Caco-2 (cell line): ENCODE measurements around the gene CEP350. TPM values are rescaled to one million over a fixed set of nuclear protein-coding genes. Genes with fewer than 3 reads are reported as not detected.
"Not testable (repeated sequence)": the region's sequence is repeated elsewhere in the genome, so short reads cannot be mapped to it uniquely, and the experiment has no call there.

ENCODE experiments used
- BruUV-seq: library from RNA; stranded (reverse); fragments of 400-500 nt; replicated peaks from 2 replicates; lab custom pipeline; 2021; lab: Mats Ljungman, UMichigan
- CTCF ChIA-PET: fragments of 300-600 bp; sonication (Branson Sonifier 250); formaldehyde crosslinking; loops from one replicate; lab custom pipeline; 2022; ENCODE audit warnings: antibody characterized with exemption; lab: Charles Lee
- POLR2A ChIA-PET: fragments of 300-600 bp; sonication (Branson Sonifier 250); formaldehyde crosslinking; loops from one replicate; lab custom pipeline; 2022; ENCODE audit warnings: antibody characterized with exemption; lab: Charles Lee
- DNase-seq, 2 experiments: peaks; one replicate each; pipeline versions ENCODE4 v3.0.0 to v3.0.0-alpha.2; 2020 to 2022
- H3K27me3 ChIP-seq: replicated peaks from 2 replicates; pipeline ENCODE4 v1.6.0; 2011; ENCODE audit warnings: low read length; ENCODE audit not compliant: control insufficient read depth, insufficient read depth
- H3K36me3 ChIP-seq: 2 replicates; pipeline ENCODE4 v1.5.1; 2011; ENCODE audit warnings: low read length; ENCODE audit not compliant: control insufficient read depth, insufficient read depth
- H3K4me1 ChIP-seq: fragments of 250-450 bp; sonication (Bioruptor Pico); 2 replicates; pipeline ENCODE4 v1.5.1; 2020; ENCODE audit warnings: mild to moderate bottlenecking
- H3K4me3 ChIP-seq: 2 replicates; pipeline ENCODE4 v1.5.1; 2011; ENCODE audit warnings: low read depth, mild to moderate bottlenecking, control low read depth, low read length
- H3K9me3 ChIP-seq: fragments of 250-450 bp; sonication (Bioruptor Pico); 2 replicates; pipeline ENCODE4 v1.5.1; 2020; ENCODE audit warnings: mild to moderate bottlenecking, moderate library complexity
- H3K27ac Mint-ChIP-seq: one replicate; pipeline ENCODE4 v1.8.0; 2022; ENCODE audit warnings: mixed read lengths; ENCODE audit not compliant: unreplicated experiment
- H3K27me3 Mint-ChIP-seq: one replicate; pipeline ENCODE4 v1.8.0; 2022; ENCODE audit warnings: mixed read lengths; ENCODE audit not compliant: insufficient read depth, unreplicated experiment
- H3K36me3 Mint-ChIP-seq: one replicate; pipeline ENCODE4 v1.8.0; 2022; ENCODE audit warnings: mild to moderate bottlenecking, mixed read lengths; ENCODE audit not compliant: insufficient read depth, unreplicated experiment
- H3K4me1 Mint-ChIP-seq: one replicate; pipeline ENCODE4 v1.8.0; 2022; ENCODE audit warnings: low read depth, mixed read lengths; ENCODE audit not compliant: unreplicated experiment
- H3K4me3 Mint-ChIP-seq: one replicate; pipeline ENCODE4 v1.8.0; 2022; ENCODE audit warnings: mild to moderate bottlenecking, moderate library complexity, mixed read lengths; ENCODE audit not compliant: unreplicated experiment
- H3K9me3 Mint-ChIP-seq: one replicate; pipeline ENCODE4 v1.8.0; 2022; ENCODE audit warnings: mixed read lengths; ENCODE audit not compliant: unreplicated experiment
- intact Hi-C: fragments of 100-400 bp; cut with micrococcal nuclease; formaldehyde crosslinking; loops from one replicate; pipeline ENCODE4 v1.10.0; 2022; ENCODE audit not compliant: unreplicated experiment
- total RNA-seq: library from RNA; stranded (reverse); gene quantifications from 2 replicates; pipeline ENCODE4 v1.2.3, GENCODE V29; 2022
- TF ChIP-seq, protein P1 (sequence below), 2 experiments: fragments of 200-600 bp in 1 of 2; IDR thresholded peaks; 1 replicate in 1 of 2; 2 replicates in 1 of 2; pipeline versions ENCODE4 v1.5.1 to v1.8.0; 2011 to 2022; ENCODE audit warnings: antibody characterized with exemption in 1 of 2, control low read depth in 1 of 2, inconsistent platforms in 1 of 2, low read depth in 1 of 2, low read length in 1 of 2, mild to moderate bottlenecking in 1 of 2, moderate library complexity in 1 of 2; ENCODE audit not compliant: insufficient read depth in 1 of 2, severe bottlenecking in 1 of 2, unreplicated experiment in 1 of 2

Gene CEP350
- total RNA-seq, 1 experiment from 2014 or later = 43.5 TPM

DNA sequence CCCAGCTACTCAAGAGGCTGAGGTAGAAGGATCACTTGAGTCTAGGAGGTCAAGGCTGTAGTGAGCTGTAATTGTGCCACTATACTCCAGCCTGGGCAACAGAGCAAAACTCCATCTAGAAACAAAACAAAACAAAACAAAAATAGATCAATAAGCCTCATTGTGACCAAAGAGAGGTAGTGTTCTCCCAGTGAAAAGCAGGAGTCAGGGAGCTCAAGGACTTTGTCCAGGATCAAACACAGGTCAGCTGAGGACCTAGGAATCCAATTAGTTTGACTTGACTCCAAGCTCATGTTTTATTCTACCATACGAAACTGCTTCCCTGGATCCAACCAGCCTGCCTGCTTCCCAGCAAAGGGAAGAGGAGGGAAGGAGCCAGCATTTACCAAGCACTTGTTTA, 178.6 kb downstream of the CEP350 start:
- Histone ChIP-seq H3K4me1 (no peaks in the 10 kb centered on the region), H3K9me3 (0 out of 2 replicates have a peak, but pooled peaks cover 7% of the 10 kb centered on the region), H3K36me3 (no peaks in the 10 kb centered on the region), H3K27me3 (no peaks in the 10 kb centered on the region), H3K4me3 (no peak overlapping the region)
- H3K4me3 Mint-ChIP-seq = no peak overlapping the region
- TF ChIP-seq, protein P1, sequence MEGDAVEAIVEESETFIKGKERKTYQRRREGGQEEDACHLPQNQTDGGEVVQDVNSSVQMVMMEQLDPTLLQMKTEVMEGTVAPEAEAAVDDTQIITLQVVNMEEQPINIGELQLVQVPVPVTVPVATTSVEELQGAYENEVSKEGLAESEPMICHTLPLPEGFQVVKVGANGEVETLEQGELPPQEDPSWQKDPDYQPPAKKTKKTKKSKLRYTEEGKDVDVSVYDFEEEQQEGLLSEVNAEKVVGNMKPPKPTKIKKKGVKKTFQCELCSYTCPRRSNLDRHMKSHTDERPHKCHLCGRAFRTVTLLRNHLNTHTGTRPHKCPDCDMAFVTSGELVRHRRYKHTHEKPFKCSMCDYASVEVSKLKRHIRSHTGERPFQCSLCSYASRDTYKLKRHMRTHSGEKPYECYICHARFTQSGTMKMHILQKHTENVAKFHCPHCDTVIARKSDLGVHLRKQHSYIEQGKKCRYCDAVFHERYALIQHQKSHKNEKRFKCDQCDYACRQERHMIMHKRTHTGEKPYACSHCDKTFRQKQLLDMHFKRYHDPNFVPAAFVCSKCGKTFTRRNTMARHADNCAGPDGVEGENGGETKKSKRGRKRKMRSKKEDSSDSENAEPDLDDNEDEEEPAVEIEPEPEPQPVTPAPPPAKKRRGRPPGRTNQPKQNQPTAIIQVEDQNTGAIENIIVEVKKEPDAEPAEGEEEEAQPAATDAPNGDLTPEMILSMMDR (IDR thresholded peaks at IDR 0.05; ENCODE audit: insufficient read depth in 1 of 2, low read depth in 1 of 2, low read length in 1 of 2, severe bottlenecking in 1 of 2, unreplicated experiment in 1 of 2) = no peak
- no TSS peak for BruUV-seq
- ChIA-PET POLR2A (no interaction called here), CTCF (no interaction called here)
- no peaks in the 10 kb centered on the region for H3K4me1 Mint-ChIP-seq
- intact Hi-C loops = no loop called here
- no peak overlapping the region for H3K27ac Mint-ChIP-seq
- H3K27me3 Mint-ChIP-seq = peaks cover 7% of the 10 kb centered on the region
- no peaks in the 10 kb centered on the region for H3K36me3 Mint-ChIP-seq
- no peaks in the 10 kb centered on the region for H3K9me3 Mint-ChIP-seq
- DNase-seq = no peak

DNA sequence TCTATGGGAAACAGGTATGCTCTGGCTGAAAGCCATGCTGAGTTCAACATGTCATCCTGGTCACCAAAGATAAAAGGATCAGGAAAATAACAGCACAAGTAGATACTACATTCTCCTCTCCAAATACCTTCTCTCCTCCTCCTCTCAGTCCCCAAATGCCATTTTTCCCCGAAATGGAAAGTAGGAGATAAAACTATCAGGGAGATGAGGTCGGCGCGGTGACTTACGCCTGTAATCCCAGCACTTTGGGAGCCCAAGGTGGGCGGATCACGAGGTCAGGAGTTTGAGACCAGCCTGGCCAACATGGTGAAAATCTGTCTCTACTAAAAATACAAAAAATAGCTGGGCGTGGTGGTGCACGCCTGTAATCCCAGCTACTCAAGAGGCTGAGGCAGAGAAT, 179.1 kb downstream of the CEP350 start:
- H3K9me3 ChIP-seq, BruUV-seq, DNase-seq, H3K27me3 ChIP-seq, H3K36me3 ChIP-seq, H3K4me1 Mint-ChIP-seq, H3K27me3 Mint-ChIP-seq, H3K9me3 Mint-ChIP-seq, H3K27ac Mint-ChIP-seq, H3K36me3 Mint-ChIP-seq, intact Hi-C loops, POLR2A ChIA-PET, H3K4me3 Mint-ChIP-seq, H3K4me1 ChIP-seq, H3K4me3 ChIP-seq: not testable (repeated sequence)
- CTCF ChIA-PET = interaction anchor here (0.7 kb wide), 1 partner anchor 372 kb away, joined by 4 read pairs; no protein-coding TSS in a partner anchor

DNA sequence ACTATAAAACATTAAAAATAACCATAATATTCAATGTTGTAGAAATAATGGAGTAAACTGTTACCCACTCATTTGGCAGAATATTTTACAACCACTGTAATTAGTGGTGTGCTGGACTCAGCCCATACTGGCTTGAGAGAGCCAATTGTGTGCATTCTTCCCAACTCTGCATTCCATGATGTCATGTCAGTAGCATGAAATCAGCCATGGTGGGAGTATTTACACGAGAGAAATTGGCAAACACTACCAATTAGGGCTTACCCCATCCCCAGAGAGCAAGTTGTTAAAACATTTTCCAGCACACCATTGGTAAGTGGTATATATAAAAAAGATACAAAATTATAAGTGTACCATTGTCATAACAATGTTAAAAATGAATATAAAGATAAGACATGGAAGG, 180.9 kb downstream of the CEP350 start:
- Mint-ChIP-seq H3K36me3 (no peaks in the 10 kb centered on the region), H3K27ac (no peak overlapping the region), H3K9me3 (no peaks in the 10 kb centered on the region), H3K4me1 (no peaks in the 10 kb centered on the region), H3K4me3 (no peak overlapping the region), H3K27me3 (peaks cover 7% of the 10 kb centered on the region)
- TF ChIP-seq, protein P1 (IDR thresholded peaks at IDR 0.05; ENCODE audit: insufficient read depth in 1 of 2, low read depth in 1 of 2, low read length in 1 of 2, severe bottlenecking in 1 of 2, unreplicated experiment in 1 of 2) = no peak
- Histone ChIP-seq H3K27me3 (no peaks in the 10 kb centered on the region), H3K36me3 (no peaks in the 10 kb centered on the region), H3K4me1 (no peaks in the 10 kb centered on the region), H3K4me3 (no peak overlapping the region), H3K9me3 (0 out of 2 replicates have a peak, but pooled peaks cover 7% of the 10 kb centered on the region)
- intact Hi-C loops = no loop called here
- ChIA-PET POLR2A (no interaction called here), CTCF (no interaction called here)
- no peak for DNase-seq
- no TSS peak for BruUV-seq
